ENCODE results near the gene BPHL. TPM values are rescaled to one million over a fixed set of nuclear protein-coding genes. Genes with fewer than 3 reads are reported as not detected.

Gene BPHL
- total and polyA plus RNA-seq, 3 experiments from 2014 or later = 6.5 to 10.7 (median 10.5) TPM

DNA sequence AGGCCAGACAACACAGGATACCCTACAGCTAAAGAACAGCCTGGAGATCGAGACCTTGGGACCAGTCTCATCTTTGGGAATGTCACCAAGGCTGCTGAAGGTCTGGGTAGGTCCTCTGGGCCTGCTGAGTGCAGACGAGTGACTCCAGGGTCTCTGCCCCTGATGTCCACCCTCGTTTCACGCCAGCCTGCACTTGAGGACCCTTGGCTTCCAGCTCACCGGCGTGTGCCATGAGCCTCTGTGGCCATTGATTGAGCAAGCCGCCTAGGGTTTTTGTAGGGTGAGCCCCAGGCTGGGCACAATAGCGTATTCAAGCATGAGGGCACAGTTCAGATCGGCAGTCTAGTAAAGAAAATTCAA lies 4.3 kb downstream of the BPHL start:
- CTCF ChIA-PET = interaction anchor here (2.5 to 3.5 kb wide), 2 partner anchors 128 to 129 kb away, joined by 13 read pairs; no protein-coding TSS in a partner anchor
- H3K4me1 ChIP-seq (ENCODE audit: insufficient read depth, low read length) = peaks cover 9% of the 10 kb centered on the region
- H3K4me3 Mint-ChIP-seq = no peak overlapping the region

DNA sequence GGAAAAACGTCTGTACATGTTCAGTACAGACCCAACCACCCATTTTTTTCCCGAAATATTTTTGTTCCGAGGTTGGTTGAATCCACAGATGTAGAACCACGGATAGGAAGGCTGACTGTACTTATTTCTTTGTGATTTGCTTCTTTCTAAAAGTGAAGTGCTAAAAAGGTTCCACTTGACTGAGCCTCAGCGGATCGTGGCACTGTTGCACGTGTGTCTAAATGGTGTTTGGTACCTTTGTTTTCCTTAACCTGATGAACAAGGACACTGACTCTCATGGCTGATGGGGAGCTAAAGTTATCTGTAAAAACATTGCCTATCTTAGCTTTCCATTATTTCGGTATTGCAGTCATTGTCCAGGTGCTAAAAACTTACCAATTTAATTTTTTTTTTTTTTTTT lies 6.2 kb downstream of the BPHL start:
- Histone ChIP-seq H3K9me3 (ENCODE audit: low read length) (no peaks in the 10 kb centered on the region), H3K27me3 (ENCODE audit: insufficient read depth, low read length, poor library complexity, severe bottlenecking) (no peaks in the 10 kb centered on the region), H3K27ac (ENCODE audit: low read depth, low read length) (no peak overlapping the region), H3K4me3 (ENCODE audit: low read length) (no peak overlapping the region), H3K36me3 (ENCODE audit: insufficient read depth, low read length) (no peaks in the 10 kb centered on the region), H3K4me1 (ENCODE audit: insufficient read depth, low read length) (no peaks in the 10 kb centered on the region)
- ChIA-PET CTCF (interaction anchor here (2.5 kb wide), 1 partner anchor 127 kb away, joined by 13 read pairs; no protein-coding TSS in a partner anchor), POLR2A (interaction anchor here (0.7 kb wide), 1 partner anchor 137 kb away, joined by 4 read pairs; no protein-coding TSS in a partner anchor)
- Mint-ChIP-seq H3K36me3 (peaks cover 3 to 13% (median 10%) of the 10 kb centered on the region in 3 donors), H3K4me3 (no peak overlapping the region), H3K4me1 (peaks cover 0 to 4% (median 4%) of the 10 kb centered on the region in 3 donors), H3K9me3 (no peaks in the 10 kb centered on the region), H3K27ac (no peak overlapping the region), H3K27me3 (peaks cover 0 to 2% of the 10 kb centered on the region in 2 donors)
- DNase-seq = no peak

More for the DNA sequence above, 4.3 kb downstream of the BPHL start:
- no peaks in the 10 kb centered on the region for H3K27me3 Mint-ChIP-seq
- POLR2A ChIA-PET = interaction anchor here (0.6 kb wide), 1 partner anchor 339 kb away, joined by 3 read pairs; no protein-coding TSS in a partner anchor
- DNase-seq = no peak
- peaks cover 0 to 5% (median 0%) of the 10 kb centered on the region in 3 donors for H3K36me3 Mint-ChIP-seq
- H3K27me3 ChIP-seq (ENCODE audit: insufficient read depth, low read length, poor library complexity, severe bottlenecking) = no peaks in the 10 kb centered on the region
- H3K27ac Mint-ChIP-seq = peak overlapping the region in 1 of 8 donors; percentile 11
- no peaks in the 10 kb centered on the region for H3K9me3 ChIP-seq (ENCODE audit: low read length)
- H3K4me1 Mint-ChIP-seq = peaks cover 12 to 14% (median 13%) of the 10 kb centered on the region in 3 donors
- no peaks in the 10 kb centered on the region for H3K36me3 ChIP-seq (ENCODE audit: insufficient read depth, low read length)
- no peaks in the 10 kb centered on the region for H3K9me3 Mint-ChIP-seq
- H3K27ac ChIP-seq (ENCODE audit: low read depth, low read length) = no peak overlapping the region
- no peak overlapping the region for H3K4me3 ChIP-seq (ENCODE audit: low read length)

DNA sequence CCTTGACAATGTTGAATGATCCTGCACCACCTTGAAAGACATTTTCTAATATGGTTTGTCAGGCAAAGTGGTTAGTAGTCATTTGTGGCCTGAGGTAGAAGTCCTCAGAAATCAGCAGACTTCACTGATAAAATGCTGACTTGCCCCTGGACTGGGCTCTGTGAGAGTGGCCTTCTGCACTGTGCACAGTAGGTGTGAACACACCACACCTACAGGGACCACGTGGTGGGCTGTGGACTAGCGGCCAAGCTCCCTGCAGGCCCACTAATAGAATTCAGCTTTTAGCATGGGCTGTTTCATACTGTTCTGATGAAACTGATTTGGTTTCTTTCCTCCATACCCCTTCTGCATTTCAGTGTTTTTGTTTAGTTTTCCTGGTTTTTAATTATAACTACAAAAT lies 7.3 kb downstream of the BPHL start:
- Histone ChIP-seq H3K4me3 (ENCODE audit: low read length) (no peak overlapping the region), H3K27me3 (ENCODE audit: insufficient read depth, low read length, poor library complexity, severe bottlenecking) (no peaks in the 10 kb centered on the region), H3K36me3 (ENCODE audit: insufficient read depth, low read length) (no peaks in the 10 kb centered on the region), H3K27ac (ENCODE audit: low read depth, low read length) (no peak overlapping the region), H3K4me1 (ENCODE audit: insufficient read depth, low read length) (no peaks in the 10 kb centered on the region), H3K9me3 (ENCODE audit: low read length) (no peaks in the 10 kb centered on the region)
- Mint-ChIP-seq H3K36me3 (peaks cover 3 to 23% (median 13%) of the 10 kb centered on the region in 3 donors), H3K9me3 (no peaks in the 10 kb centered on the region), H3K27ac (peak overlapping the region in 2 of 8 donors; percentile 10 to 51), H3K4me1 (peaks cover 0 to 4% (median 3%) of the 10 kb centered on the region in 3 donors), H3K4me3 (no peak overlapping the region), H3K27me3 (peaks cover 0 to 2% of the 10 kb centered on the region in 2 donors)
- CTCF ChIA-PET = interaction anchor here (0.6 to 2.0 kb wide), 15 partner anchors 10 to 148 kb away, joined by 3 to 26 read pairs (median 3); no protein-coding TSS in a partner anchor
- POLR2A ChIA-PET = interaction anchor here (0.6 to 0.7 kb wide), 2 partner anchors 8 to 85 kb away, joined by 3 to 4 read pairs; no protein-coding TSS in a partner anchor
- no peak for DNase-seq

DNA sequence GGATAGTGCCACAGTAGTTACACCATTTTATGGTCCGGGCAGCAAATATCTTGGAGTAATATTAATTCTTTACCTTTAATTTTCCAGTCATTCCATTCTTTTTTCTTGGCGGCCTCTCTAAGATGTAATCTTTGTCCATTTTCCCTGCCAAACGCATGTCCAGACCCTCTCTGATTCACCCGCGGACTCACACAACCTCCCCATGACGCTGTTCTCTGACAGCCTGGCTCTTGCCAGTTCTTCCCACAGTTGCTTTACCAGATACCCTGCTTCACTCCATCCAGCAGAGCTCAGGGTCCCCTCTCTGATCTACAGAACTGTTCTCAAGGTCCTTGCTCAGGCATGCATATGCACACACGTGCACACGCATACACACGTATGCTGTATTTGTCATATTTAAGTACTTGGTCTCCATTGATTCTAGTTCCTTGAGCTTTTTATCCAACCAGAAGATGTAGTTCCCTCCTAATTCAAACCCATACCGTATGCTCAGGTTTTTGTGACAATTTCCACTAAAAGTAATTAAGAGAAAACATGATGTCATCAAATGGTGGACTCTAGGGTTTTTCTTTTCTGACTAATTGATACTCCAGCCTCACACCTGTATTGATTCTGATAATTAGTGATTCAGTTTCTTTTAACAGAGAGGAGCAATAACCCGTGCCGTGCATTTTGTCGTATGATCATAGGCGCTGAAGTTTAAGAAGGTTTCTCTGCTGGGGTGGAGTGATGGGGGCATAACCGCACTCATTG lies 10.0 kb downstream of the BPHL start:
- POLR2A ChIA-PET = no interaction called here
- CTCF ChIA-PET = interaction anchor here (1.0 to 3.3 kb wide), 2 partner anchors 9 to 124 kb away, joined by 3 to 28 read pairs; no protein-coding TSS in a partner anchor
- Histone ChIP-seq H3K27me3 (ENCODE audit: insufficient read depth, low read length, poor library complexity, severe bottlenecking) (no peaks in the 10 kb centered on the region), H3K4me3 (ENCODE audit: low read length) (no peak overlapping the region), H3K27ac (ENCODE audit: low read depth, low read length) (no peak overlapping the region), H3K36me3 (ENCODE audit: insufficient read depth, low read length) (no peaks in the 10 kb centered on the region), H3K9me3 (ENCODE audit: low read length) (no peaks in the 10 kb centered on the region), H3K4me1 (ENCODE audit: insufficient read depth, low read length) (no peaks in the 10 kb centered on the region)
- Mint-ChIP-seq H3K4me1 (peaks cover 0 to 4% (median 2%) of the 10 kb centered on the region in 3 donors), H3K9me3 (no peaks in the 10 kb centered on the region), H3K36me3 (peaks cover 4 to 42% (median 23%) of the 10 kb centered on the region in 3 donors), H3K4me3 (no peak overlapping the region), H3K27me3 (peaks cover 0 to 2% of the 10 kb centered on the region in 2 donors), H3K27ac (no peak overlapping the region)
- no peak for DNase-seq

DNA sequence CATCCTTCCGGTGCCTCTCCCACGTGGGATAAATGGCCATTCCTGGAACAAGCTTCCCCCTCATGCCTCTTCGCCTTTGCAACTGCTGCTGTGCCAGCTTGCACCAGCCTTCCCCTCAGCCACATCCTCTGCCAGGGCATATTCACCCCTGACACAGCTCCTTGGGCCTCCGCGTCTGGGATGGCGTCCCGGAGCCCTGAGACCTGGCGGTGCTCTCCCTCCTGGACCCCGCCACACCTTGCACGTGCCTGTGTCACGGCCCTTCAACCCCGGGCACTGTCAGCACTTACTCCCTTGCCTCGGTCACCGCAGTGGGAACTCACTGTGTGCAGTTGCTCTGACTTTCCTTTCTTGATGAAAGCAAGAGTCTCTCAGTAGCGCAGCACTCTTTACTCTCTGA lies 13.2 kb downstream of the BPHL start:
- peaks cover 9 to 58% (median 26%) of the 10 kb centered on the region in 3 donors for H3K36me3 Mint-ChIP-seq
- H3K4me1 ChIP-seq (ENCODE audit: insufficient read depth, low read length) = no peaks in the 10 kb centered on the region
- H3K4me1 Mint-ChIP-seq = no peaks in the 10 kb centered on the region
- DNase-seq = no peak
- ChIA-PET CTCF (no interaction called here), POLR2A (no interaction called here)
- no peak overlapping the region for H3K27ac ChIP-seq (ENCODE audit: low read depth, low read length)
- H3K9me3 Mint-ChIP-seq = no peaks in the 10 kb centered on the region
- H3K27ac Mint-ChIP-seq = no peak overlapping the region
- H3K27me3 ChIP-seq (ENCODE audit: insufficient read depth, low read length, poor library complexity, severe bottlenecking) = no peaks in the 10 kb centered on the region
- no peak overlapping the region for H3K4me3 ChIP-seq (ENCODE audit: low read length)
- no peak overlapping the region for H3K4me3 Mint-ChIP-seq
- H3K27me3 Mint-ChIP-seq = peaks cover 0 to 2% of the 10 kb centered on the region in 2 donors
- peaks cover 2% of the 10 kb centered on the region for H3K36me3 ChIP-seq (ENCODE audit: insufficient read depth, low read length)
- no peaks in the 10 kb centered on the region for H3K9me3 ChIP-seq (ENCODE audit: low read length)

DNA sequence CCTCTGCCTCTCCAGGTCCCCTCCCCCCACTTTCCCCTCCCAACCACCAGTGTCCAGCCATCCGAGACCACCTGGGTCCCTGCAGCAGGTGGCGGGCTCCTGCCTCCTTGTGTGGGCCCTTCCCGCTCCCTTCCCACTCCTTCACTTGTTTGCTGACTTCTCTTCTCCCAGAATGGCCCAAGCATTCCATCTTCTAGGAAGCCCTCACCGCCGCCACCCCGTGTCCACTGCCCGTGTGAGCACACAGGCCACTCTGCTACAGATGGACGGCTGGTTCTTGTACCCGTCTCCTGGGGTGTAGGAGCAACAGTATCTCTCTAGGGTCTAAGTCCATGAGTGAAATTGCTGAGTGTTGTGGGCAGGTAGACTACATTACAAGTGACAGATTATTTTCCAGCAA lies 15.0 kb downstream of the BPHL start:
- CTCF ChIA-PET = no interaction called here
- H3K36me3 Mint-ChIP-seq = peaks cover 11 to 70% (median 33%) of the 10 kb centered on the region in 3 donors
- H3K4me3 Mint-ChIP-seq = no peak overlapping the region

DNA sequence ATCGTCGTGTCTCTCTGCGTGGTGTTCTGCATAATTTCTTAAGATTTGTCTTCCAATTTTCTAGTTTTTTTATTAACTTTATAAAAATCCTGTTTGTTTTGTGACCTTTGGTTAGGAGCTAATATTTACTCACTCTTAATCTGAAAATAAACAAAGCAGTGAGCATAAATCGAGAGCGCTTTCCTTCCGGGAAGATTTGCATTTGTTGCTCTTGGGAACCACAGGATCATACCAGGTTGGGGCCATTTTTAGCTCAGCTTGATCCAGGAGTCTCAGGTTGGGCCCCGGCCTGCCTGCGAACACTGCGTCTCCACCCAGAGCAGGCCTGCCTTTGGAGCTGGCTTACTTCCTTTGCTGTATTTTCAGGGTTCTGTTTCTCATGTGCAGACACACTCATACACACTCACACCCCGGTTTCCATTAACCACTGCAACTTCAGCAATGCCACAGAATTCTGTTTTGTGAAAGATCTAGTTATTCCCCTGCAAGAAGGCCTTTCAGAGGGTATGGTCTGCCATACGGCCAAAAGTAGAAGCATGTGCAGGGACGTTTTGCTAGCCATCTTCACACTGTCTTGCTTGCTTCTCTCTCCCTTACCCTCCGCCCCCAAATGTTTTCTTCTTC lies 17.3 kb downstream of the BPHL start:
- Mint-ChIP-seq H3K9me3 (no peaks in the 10 kb centered on the region), H3K36me3 (peaks cover 14 to 71% (median 30%) of the 10 kb centered on the region in 3 donors), H3K4me1 (no peaks in the 10 kb centered on the region), H3K27ac (peak overlapping the region in 1 of 8 donors; percentile 18), H3K27me3 (no peaks in the 10 kb centered on the region), H3K4me3 (no peak overlapping the region)
- peaks cover 4% of the 10 kb centered on the region for H3K36me3 ChIP-seq (ENCODE audit: insufficient read depth, low read length)
- no peaks in the 10 kb centered on the region for H3K9me3 ChIP-seq (ENCODE audit: low read length)
- H3K27me3 ChIP-seq (ENCODE audit: insufficient read depth, low read length, poor library complexity, severe bottlenecking) = no peaks in the 10 kb centered on the region
- no peak overlapping the region for H3K27ac ChIP-seq (ENCODE audit: low read depth, low read length)
- no peaks in the 10 kb centered on the region for H3K4me1 ChIP-seq (ENCODE audit: insufficient read depth, low read length)
- ChIA-PET CTCF (no interaction called here), POLR2A (no interaction called here)
- H3K4me3 ChIP-seq (ENCODE audit: low read length) = no peak overlapping the region
- no peak for DNase-seq

More for the DNA sequence above, 15.0 kb downstream of the BPHL start:
- no peaks in the 10 kb centered on the region for H3K9me3 ChIP-seq (ENCODE audit: low read length)
- H3K4me1 Mint-ChIP-seq = no peaks in the 10 kb centered on the region
- no peak overlapping the region for H3K4me3 ChIP-seq (ENCODE audit: low read length)
- no peaks in the 10 kb centered on the region for H3K9me3 Mint-ChIP-seq
- peaks cover 4% of the 10 kb centered on the region for H3K36me3 ChIP-seq (ENCODE audit: insufficient read depth, low read length)
- H3K27ac ChIP-seq (ENCODE audit: low read depth, low read length) = no peak overlapping the region
- H3K27me3 ChIP-seq (ENCODE audit: insufficient read depth, low read length, poor library complexity, severe bottlenecking) = no peaks in the 10 kb centered on the region
- DNase-seq = no peak
- POLR2A ChIA-PET = no interaction called here
- no peaks in the 10 kb centered on the region for H3K27me3 Mint-ChIP-seq
- H3K27ac Mint-ChIP-seq = peak overlapping the region in 1 of 8 donors; percentile 88
- no peaks in the 10 kb centered on the region for H3K4me1 ChIP-seq (ENCODE audit: insufficient read depth, low read length)
